GM21529 (cell line): ENCODE results near the gene BCL2L13.
A peak's percentile ranks its signal among the peaks of the same experiment; 100 is the strongest.

Experiments
- ATAC-seq: cut with Tn5 transposase; IDR thresholded peaks from one replicate; pipeline ENCODE4 v1.9.1; 2021; ENCODE audit not compliant: unreplicated experiment

BCL2L13 gene

GRCh38 chr22:17726006-17726927 lies 87.7 kb downstream of the BCL2L13 start:
- ATAC-seq: no peak

GRCh38 chr22:17726928-17727897 lies 88.7 kb downstream of the BCL2L13 start:
- ATAC-seq: no peak

DNA sequence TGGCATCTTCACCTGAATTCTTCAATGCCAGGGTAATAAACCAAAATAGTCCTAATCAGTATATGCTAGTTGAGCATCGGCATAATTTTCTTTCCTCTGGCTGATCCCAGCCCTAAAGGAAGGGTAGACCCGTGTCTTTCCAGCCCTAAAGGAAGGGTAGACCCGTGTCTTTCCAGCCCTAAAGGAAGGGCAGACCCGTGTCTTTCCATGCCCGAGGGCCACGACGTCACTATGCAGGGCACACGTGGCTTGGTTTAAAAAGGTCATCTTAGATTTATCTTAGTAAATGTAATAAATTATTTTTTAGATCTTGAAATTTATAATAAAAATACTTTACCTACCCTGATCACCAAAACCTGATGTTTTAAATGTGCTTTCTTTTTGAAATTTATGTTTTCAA lies 90.2 kb downstream of the BCL2L13 start:
- no peak for ATAC-seq

DNA sequence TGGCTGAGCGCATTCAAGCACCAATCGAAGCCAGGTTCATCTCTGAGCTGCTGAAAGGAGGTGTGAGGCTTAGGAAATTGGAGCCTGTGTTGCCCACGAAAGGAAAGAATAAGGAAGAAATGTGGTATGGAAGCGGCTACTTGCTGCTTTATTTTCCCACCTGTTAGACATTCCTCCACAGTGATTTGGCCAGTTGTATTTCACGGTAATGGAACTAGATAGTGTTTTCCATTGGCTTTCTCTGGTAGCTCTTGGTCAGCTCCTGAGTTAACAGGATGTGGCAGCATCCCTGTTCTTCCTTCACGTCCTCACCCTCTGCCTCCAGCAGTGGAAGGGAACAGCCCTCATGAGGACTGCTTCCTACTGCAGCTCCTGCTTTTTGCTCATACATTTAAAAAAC lies 91.0 kb downstream of the BCL2L13 start:
- no peak for ATAC-seq

DNA sequence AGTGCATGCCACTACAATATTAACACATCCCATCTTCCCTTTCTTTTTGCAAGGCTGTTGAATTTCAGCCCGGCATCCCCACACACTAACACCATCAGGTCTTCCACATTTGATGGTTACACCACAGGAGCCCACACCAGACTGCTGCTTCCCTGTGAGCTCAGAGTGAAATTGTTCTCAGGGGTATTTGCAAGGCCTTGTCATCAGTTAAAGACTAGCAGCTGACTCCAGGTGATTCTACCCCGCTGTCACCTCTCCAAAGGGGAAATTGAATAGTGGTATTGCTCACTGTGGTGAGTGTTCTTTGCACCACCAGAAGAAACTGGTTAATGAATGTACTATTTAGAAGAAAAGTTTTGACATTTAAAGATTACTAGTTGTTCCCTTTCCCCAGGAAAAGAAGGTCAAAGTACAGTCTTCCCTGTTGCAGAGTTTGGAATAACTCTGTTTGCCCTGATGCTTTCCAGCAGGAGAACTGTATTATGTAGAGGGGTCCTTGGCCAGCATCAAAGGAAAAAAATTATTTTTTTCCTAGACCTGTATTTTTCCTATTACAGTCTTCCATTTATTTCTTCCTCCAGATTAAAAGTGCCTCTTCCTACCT lies 93.8 kb downstream of the BCL2L13 start:
- ATAC-seq: no peak

- no peak for ATAC-seq
Measured at GRCh38 chr22:17733466-17733865, 94.9 kb downstream of the BCL2L13 start.

GRCh38 chr22:17734187-17734586 lies 95.6 kb downstream of the BCL2L13 start:
- no peak for ATAC-seq

GRCh38 chr22:17738386-17739128 lies 100.0 kb downstream of the BCL2L13 start:
- ATAC-seq: no peak

DNA sequence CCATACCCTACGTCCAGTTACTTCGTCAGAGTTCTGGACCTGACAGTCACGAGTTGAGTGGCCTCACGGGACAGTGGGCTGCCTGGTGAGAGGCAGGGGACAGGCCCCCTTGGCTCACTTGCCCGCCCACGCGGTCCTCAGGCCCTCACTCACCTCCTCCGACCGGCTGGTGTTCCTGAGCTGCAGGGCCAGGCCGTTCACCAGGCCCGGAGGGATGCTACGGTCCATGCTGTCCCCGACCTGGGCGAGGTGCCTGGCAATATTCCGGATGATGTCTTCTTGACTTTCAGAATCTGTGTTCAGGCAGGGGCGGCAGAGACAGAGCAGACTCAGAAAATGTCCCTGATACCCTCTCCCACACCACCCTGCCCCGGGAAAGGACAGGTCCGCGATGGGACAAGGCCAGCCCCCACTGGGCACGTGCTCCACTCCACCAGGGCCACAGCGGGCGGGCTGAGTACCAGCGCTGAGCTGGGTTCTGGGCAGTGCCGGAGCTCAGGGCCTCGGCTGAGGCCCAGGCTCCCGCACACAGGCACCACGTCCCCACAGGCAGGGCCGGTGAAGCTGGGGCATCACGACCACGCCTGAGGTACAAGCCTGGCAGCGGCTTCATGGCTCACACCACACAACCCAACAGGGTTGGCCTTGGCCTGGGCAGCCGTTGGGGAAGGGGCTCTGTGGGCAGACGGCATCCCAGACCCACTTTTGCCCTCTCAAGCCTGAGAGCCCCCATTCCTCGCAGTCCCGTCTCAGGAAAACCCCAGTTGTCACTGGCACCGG lies 100.8 kb downstream of the BCL2L13 start:
- ATAC-seq: no peak

- no peak for ATAC-seq
Measured at GRCh38 chr22:17741866-17742526, 103.4 kb downstream of the BCL2L13 start.

GRCh38 chr22:17742527-17742902 lies 104.0 kb downstream of the BCL2L13 start:
- ATAC-seq: peak; percentile 61

DNA sequence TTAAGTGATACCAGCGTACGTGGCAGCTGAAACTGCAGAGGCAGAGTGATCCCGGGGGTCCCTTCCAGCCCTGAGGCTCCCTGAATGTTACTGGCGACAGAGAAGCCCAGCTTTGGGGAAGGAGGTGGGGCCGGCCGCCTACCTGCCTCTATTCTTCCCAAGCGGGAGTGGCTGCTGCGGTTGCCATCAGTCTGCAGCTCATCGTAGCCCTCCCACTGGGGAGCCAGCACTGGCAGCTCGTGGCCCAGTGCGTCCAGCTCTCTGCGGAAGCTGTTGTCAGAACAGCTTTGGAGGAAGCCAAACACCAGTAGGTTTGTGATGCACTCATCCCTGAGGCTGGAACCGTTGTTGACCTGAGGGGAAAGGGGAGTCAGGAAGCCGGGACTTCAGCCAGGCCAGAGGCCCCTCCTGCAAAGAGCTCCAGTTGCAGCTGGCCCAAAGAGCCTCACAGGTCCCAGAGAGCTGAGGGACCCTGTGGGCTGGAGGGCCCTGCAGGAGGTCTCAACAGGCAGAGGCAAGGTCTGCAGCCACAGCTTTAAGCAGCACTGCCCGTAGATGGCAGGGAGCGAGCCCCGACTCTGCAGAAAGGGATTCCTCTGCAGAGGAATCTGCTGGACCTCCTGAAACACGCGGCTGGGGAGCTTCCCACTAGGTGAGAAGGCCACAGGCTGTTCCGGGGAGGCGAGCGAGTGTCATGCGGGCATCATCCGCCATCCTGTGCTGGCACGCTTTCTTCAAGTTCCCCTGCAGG lies 105.3 kb downstream of the BCL2L13 start:
- ATAC-seq: no peak

DNA sequence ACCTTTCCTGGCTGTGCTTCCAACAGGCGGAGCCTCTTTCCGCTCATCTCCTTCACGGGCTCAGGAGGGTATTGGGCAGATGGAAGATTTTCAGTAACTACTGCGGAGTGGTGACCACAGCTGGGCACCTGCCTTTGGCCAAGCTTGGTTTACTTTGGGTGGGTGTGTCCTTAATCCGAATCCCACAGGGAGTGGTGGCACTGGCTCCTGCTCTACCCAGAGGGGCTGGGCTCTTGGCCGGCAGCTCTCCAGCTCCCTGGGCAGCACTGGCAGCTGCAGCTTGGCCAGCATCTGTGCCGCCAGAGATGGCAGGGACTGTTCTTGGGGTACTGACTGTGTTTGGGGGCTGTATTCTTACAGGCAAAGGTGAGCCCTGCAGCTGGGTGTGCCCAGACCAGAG lies 105.9 kb downstream of the BCL2L13 start:
- ATAC-seq: no peak

DNA sequence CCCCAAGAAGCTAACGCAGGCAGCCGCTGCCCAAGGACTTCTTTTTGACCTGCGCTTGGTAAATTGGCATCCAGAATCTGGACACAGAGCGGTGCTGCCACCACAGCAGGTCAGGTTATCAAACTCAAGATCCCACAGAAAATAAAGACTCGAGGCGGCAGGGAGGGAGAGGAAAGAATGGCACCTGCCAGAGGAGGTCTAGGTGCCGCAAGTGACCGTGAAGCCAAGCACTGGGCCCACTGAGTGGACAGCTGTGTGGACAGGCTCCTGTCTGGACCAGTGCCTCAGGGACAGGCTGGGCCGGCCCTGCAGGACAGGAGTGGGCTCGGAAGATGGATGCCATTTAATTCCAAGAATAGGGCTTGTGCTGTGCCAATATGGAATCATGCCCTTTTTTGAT lies 108.4 kb downstream of the BCL2L13 start:
- no peak for ATAC-seq

- ATAC-seq: no peak
Measured at GRCh38 chr22:17748555-17749353, 110.2 kb downstream of the BCL2L13 start.

DNA sequence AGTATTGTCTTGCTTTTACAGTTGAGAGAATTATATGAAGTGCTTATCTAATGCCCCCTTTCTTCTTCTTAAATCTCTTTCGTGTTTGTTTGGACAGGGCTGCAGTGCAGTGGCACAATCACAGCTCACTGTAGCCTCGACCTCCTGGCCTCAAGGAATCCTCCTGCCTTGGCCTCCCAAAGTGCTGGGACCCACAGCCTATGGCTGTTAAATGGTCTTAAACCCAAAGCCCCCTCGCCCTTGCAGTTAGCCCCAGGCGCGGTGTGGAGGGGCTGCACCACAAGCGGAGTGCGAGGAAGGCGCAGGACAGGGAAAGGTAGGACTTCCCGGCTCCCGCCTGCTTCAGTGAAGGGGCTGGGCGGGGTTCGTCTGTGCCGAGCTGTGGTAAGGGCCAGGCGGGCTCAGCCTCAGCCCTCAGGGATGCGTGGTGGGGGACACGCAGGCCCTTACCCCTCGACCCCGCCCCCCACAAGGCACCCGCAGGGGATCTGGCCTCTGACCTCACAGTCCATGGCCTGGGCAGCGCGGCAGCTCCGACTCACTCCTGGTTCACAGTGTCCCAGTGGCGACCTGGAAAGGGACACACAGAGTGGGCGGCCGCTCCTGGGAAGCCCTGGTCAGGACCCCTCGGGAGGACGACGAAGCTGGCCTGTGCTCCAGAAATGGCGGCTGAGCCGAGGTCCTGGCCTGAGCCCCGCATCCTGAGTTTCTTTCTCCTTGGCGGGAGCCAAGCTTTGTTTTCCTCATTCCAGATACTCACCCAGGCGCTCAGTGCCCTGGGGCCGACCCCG lies 111.2 kb downstream of the BCL2L13 start:
- no peak for ATAC-seq

DNA sequence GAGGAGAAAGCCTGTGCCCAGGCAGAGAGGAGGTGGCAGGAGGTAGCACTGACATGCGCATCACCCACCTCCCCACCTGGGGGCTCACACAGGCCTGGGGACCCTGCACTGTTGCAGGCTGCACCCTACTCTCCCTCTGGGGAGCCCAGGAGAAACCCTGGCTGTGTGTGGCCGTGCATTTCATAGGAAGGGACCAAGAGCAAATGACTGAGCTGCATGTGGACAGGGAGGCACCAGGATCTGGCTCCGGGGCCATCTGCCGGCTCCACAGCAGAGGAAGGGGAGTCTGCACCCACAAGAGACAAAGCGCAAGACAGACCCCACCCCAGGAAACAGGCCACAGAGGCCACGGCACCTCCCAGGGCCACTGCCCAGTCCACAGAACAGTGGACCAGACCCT lies 113.0 kb downstream of the BCL2L13 start:
- no peak for ATAC-seq
